ENCODE data around the gene CCDC198. TPM values are rescaled to one million over a fixed set of nuclear protein-coding genes. Genes with fewer than 3 reads are reported as not detected.

The CCDC198 gene
- total RNA-seq, 1 experiment from 2014 or later = not detected

- BruUV-seq (replicated peaks) = no TSS peak
- H3K27ac ChIP-seq (ENCODE audit: low read length) = no peak overlapping the region
- TF ChIP-seq TCF7L2 (IDR thresholded peaks at IDR 0.05; ENCODE audit: low read depth, low read length) (no peak), CTCF (IDR thresholded peaks at IDR 0.05) (no peak), POLR2AphosphoS5 (IDR thresholded peaks at IDR 0.05; ENCODE audit: low read depth, low read length) (no peak), SIN3A (IDR thresholded peaks at IDR 0.05; ENCODE audit: borderline replicate concordance, insufficient read depth, low read depth, low read length) (no peak), REST (IDR thresholded peaks at IDR 0.05; ENCODE audit: insufficient read depth in 1 of 2, low read depth in 2 of 2, low read length in 1 of 2) (no peak)
- intact Hi-C loops (cut with micrococcal nuclease; ENCODE audit: unreplicated experiment) (no loop called here), in situ Hi-C loops (cut with HindIII; ENCODE audit: low pct_unique_long_range_greater_than_20kb, low sequenced_read_pairs) (no loop called here)
- no peaks in the 10 kb centered on the region for H3K36me3 ChIP-seq (ENCODE audit: control insufficient read depth, insufficient read depth, low read length)
- H3K9me3 ChIP-seq (ENCODE audit: control insufficient read depth, insufficient read depth, low read depth, low read length) = no peaks in the 10 kb centered on the region
- ChIA-PET CTCF (no interaction called here), POLR2A (no interaction called here)
- DNase-seq (ENCODE audit: low read depth, low spot score) (no peak), ATAC-seq (no peak)
- no peaks in the 10 kb centered on the region for H3K27me3 ChIP-seq (ENCODE audit: control insufficient read depth, insufficient read depth, low read length)
- no peaks in the 10 kb centered on the region for H3K4me1 ChIP-seq (ENCODE audit: control insufficient read depth, insufficient read depth, low read length)
- H3K4me3 ChIP-seq (ENCODE audit: low read depth in 2 of 2, low read length in 2 of 2) = no peak overlapping the region
Measured at GRCh38 chr14:57470909-57471308, 22.7 kb downstream of the CCDC198 start.

- no peak for DNase-seq (ENCODE audit: low read depth, low spot score)
- CTCF ChIA-PET = interaction anchor here (0.6 kb wide), 2 partner anchors 9 to 163 kb away, joined by 3 to 8 read pairs; no protein-coding TSS in a partner anchor
- BruUV-seq (replicated peaks) = no TSS peak
Measured at GRCh38 chr14:57464008-57464730, 29.5 kb downstream of the CCDC198 start.

More at GRCh38 chr14:57464008-57464730, 29.5 kb downstream of the CCDC198 start:
- Histone ChIP-seq H3K9me3 (ENCODE audit: control insufficient read depth, insufficient read depth, low read depth, low read length) (no peaks in the 10 kb centered on the region), H3K4me1 (ENCODE audit: control insufficient read depth, insufficient read depth, low read length) (no peaks in the 10 kb centered on the region), H3K27ac (ENCODE audit: low read length) (no peak overlapping the region), H3K36me3 (ENCODE audit: control insufficient read depth, insufficient read depth, low read length) (no peaks in the 10 kb centered on the region), H3K27me3 (ENCODE audit: control insufficient read depth, insufficient read depth, low read length) (no peaks in the 10 kb centered on the region), H3K4me3 (ENCODE audit: low read depth in 2 of 2, low read length in 2 of 2) (no peak overlapping the region)
- in situ Hi-C loops (cut with HindIII; ENCODE audit: low pct_unique_long_range_greater_than_20kb, low sequenced_read_pairs) (no loop called here), intact Hi-C loops (cut with micrococcal nuclease; ENCODE audit: unreplicated experiment) (no loop called here)
- no peak for ATAC-seq
- TF ChIP-seq POLR2AphosphoS5 (IDR thresholded peaks at IDR 0.05; ENCODE audit: low read depth, low read length) (no peak), TCF7L2 (IDR thresholded peaks at IDR 0.05; ENCODE audit: low read depth, low read length) (no peak), CTCF (IDR thresholded peaks at IDR 0.05) (no peak), REST (IDR thresholded peaks at IDR 0.05; ENCODE audit: insufficient read depth in 1 of 2, low read depth in 2 of 2, low read length in 1 of 2) (no peak), SIN3A (IDR thresholded peaks at IDR 0.05; ENCODE audit: borderline replicate concordance, insufficient read depth, low read depth, low read length) (no peak)
- POLR2A ChIA-PET = no interaction called here

Data from Panc1 (cell line).